NCI-H345 treated with DMSO at 0.1 percent for 48 hours (cell line): Measurements from ENCODE around the gene FILIP1L.

Experiments used
- DNase-seq: peaks from one replicate; lab custom pipeline; 2025; ENCODE audit not compliant: unreplicated experiment; lab: John Stamatoyannopoulos, UW

FILIP1L gene

DNA sequence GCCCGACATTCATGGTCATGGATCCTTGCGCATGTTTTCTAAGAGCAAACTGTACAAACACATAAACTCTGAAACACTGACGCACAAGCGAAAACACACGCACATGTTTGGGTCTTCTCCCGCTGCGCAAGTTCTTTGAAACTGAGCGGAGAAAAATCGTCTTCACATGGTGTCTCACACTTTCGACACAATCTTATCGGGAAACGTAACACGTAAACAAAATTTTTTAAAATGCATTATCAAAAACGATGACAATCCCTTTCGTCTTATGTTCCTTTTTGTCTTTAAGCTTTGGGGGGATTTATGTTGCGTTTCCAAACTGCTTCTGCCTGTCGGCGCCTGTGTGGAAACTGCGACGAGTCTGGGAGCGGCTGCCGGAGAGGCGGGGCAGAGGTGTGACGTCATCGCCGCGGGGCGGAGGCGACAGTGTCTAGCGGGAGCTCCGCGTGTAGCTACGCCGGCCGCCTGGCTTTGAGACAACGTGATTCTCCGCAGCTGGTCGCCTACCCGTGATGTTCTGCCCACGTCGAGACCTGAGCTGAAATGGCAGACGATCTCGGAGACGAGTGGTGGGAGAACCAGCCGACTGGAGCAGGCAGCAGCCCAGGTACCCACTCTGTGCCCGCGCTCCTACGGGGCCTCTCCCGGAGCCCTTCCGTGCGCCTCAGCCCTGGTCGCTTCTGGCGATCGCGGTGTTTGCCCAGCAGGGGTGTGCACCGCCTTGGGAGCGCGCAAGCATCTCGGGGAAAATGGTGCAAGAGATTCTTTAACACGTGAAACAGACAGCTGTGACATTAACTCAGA, 296.7 kb downstream of the FILIP1L start, which contains the start of gene CMSS1:
Gene CMSS1 (plus strand): TSS at position 426 of the 804 bp plus-strand sequence.
- peak; percentile 78 for DNase-seq

DNA sequence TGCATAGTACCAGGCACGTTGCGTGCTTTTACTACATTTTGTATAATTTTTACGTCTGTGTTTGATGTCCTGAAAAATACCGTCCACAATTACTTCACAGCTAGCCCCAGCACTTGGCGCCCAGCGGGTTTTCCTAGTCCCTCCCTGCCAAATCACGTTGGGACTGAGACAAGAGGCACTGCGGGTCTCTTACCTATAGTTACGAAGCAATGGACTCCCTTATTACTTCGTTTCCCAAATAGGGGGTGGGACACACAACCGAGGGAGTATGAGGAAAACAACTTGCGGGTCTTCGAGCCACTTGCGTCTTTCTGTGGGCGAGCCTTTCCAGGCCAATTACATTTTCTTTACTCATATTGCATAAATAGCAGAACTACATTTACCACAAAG, 297.3 kb downstream of the FILIP1L start:
- DNase-seq, result no peak

DNA sequence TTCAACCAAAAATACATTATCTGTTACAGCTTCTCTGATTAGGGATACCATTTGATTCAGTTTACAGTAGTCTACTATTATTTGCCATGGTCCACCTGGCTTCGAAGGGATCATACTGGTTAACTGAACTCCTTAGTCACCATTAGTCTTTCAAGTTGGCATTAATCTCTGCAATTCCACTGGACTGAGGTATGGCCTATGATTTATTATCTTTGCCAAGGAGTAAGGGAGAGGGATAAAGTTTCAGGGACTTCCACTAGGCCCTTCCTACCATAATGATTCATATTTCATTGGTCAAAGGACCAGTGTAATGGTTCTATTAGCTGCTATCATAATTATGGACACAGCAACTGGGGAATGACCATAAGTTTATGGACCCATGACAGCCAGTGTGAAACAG, 303.9 kb downstream of the FILIP1L start:
- no peak for DNase-seq

DNA sequence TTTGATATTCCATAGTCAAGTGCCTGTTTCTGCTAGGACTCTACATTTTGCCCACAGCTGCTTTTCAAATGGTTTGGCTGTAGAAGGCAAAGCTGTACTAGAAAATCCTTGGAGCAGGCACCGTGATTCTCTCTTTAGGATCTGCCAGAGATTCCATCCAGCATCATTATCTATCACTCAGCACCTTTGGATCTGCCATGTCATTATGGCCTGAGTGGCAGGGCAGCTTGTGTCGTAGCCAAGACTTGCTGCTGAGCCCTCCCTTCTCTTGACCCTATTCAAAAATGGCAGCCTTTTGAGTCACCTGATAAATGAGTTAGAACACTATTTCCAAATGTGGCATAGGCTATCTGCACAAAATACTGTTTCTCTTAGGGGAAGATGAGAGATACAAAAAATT, 304.7 kb downstream of the FILIP1L start:
- no peak for DNase-seq

DNA sequence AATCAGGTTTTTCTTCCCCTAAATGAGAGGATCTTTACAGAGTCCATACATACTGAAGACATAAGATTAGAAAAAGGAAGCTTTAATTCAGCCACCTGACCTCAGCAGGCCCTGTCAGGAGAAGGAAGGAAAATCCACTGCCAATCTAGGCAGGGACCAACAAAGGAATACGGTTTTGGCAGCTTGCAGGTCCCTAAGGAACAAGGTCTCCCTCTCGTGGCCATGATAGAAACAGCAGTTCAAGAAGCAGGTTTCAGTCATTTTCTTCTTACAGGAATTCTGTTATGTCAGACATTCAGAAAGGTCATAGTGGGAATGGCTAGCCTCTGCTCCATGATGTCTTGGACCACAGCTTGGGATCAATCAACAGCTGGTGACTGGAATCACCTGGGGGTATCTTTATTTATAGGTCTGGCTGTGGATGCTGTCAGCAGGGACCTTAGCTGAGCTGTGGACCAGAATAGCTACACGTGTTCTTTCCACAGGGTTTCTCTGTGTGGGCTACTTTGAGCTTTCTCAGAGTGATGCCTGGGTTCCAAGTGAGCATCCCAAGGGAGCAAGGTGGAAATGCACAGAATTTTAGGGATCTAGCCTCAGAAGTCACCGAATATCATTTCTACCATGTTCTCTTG, 306.0 kb downstream of the FILIP1L start:
- peak; percentile 5 for DNase-seq

DNA sequence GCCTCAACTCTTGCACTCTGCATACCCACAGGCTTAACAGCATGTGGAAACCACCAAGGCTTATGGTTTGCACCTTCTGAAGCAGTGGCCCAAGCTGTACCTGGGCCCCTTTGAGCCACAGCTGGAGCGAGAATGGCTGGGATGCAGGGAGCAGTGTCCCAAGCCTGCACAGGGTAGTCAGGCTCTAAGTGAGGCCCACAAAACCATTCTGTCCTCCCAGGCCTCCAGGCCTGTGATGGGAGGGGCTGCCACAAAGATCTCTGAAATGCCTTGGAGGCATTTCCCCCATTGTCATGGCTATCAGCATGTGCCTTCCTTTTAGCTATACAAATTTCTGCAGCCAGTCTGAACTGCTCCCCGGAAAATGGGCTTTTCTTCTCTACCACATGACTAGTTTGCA, 309.1 kb downstream of the FILIP1L start:
- no peak for DNase-seq

DNA sequence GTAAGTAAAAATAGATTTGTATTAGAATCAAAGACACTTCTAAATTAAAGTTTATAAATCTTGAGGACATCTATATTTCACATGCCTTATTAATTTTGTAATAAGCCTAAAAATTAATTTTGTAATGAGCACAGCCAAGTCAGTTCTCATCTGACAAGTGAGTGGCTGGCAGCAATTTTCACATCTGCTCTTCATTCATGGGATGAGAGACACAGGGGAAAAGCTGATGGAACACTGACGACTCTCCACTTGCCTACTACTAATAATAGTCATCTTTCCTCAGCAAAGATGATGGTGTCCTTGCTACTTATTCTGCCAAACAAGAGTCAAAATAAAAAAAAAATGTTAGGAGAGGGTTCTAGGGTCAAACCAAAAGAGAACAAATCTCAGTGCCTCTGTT, 311.0 kb downstream of the FILIP1L start:
- DNase-seq, result no peak

DNA sequence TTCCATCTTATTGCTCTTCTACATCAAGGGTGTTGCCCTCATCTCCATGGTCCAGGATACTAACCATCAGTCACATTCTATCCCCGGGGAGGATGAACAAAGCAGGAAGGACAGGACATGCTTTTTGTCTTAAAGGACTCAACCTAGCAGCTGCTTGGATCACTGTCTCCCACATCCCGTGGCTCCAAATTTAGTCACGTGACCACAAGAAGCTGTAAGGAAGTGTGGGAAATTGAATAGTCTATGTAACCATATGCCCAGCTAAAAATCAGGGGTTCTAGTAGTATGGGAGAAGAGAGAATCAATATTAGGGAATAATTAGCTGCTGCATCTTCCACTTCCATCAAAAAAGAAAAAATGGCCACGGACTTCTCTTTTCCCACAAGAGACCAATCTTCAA, 314.9 kb downstream of the FILIP1L start:
- no peak for DNase-seq

DNA sequence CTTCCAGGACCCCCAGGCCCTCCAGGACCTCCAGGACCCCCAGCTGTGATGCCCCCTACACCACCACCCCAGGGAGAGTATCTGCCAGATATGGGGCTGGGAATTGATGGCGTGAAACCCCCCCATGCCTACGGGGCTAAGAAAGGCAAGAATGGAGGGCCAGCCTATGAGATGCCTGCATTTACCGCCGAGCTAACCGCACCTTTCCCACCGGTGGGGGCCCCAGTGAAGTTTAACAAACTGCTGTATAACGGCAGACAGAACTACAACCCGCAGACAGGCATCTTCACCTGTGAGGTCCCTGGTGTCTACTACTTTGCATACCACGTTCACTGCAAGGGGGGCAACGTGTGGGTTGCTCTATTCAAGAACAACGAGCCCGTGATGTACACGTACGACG, 318.7 kb downstream of the FILIP1L start:
- DNase-seq, result no peak

DNA sequence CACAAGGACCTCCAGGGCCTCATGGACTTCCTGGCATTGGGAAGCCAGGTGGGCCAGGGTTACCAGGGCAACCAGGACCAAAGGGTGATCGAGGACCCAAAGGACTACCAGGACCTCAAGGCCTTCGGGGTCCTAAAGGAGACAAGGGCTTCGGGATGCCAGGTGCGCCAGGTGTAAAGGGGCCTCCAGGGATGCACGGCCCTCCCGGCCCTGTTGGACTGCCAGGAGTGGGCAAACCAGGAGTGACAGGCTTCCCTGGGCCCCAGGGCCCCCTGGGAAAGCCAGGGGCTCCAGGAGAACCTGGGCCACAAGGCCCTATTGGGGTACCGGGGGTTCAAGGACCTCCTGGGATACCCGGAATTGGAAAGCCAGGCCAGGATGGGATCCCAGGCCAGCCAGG, 319.8 kb downstream of the FILIP1L start:
- DNase-seq, result no peak

DNA sequence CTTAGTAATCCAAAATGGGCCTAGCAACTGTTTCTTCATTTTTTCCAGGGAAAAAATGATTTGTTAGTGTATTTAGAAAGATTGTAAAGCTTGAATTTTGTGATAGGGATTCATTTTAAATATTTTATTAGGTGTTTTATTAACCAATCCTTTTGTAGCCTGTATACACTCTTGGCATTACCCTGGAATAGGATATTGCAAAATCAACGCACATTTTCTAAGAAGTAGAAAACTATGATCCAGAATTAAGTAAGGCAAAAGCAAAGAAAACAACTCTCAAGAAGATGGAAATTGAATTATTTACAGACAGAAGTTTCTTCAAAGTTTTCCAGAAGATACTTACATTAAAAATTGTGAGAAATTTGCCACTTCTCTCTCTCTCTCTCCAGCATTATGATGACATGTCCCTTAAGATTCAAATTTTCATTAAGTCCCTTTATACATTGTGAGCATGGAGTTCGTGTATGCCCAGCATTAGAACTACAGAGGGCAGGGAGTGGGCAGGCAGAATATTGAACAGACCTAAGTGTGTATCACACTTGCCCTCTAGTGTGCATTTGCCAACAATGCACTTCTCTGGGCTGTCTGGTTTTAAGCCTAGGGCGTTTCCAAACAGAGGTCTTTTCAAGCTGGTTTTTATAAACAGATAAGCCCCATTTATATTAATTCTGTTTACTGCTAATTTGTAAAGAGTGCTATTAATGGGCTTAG, 325.1 kb downstream of the FILIP1L start:
- no peak for DNase-seq
